Measurements from ENCODE around the gene DOC2B.

Gene DOC2B

GRCh38 chr17:151886-152859 is 29.3 kb downstream of the DOC2B start:
- no peak overlapping the region for H3K4me3 ChIP-seq
- no peak overlapping the region for H3K9ac ChIP-seq
- no peaks in the 10 kb centered on the region for H3K4me1 ChIP-seq
- H3K27me3 ChIP-seq = no peaks in the 10 kb centered on the region
- no peaks in the 10 kb centered on the region for H3K9me3 ChIP-seq (replicated peaks in 1 of 11)
- peaks cover 0 to 5% (median 0%) of the 10 kb centered on the region in 11 experiments; a peak in 1 of 22 replicates for H4K20me1 ChIP-seq
- no peak overlapping the region for H3K4me2 ChIP-seq
- TF ChIP-seq Cebpa-rat (IDR thresholded peaks at IDR 0.05) = no peak
- no peaks in the 10 kb centered on the region for H3K36me3 ChIP-seq
- H3K27ac ChIP-seq = no peak overlapping the region

- Histone ChIP-seq H3K4me3 (no peak overlapping the region), H3K4me2 (no peak overlapping the region), H3K4me1 (peaks cover 0 to 5% (median 0%) of the 10 kb centered on the region in 10 experiments; a peak in 2 of 20 replicates), H3K9ac (no peak overlapping the region), H3K9me3 (replicated peaks in 1 of 11) (no peaks in the 10 kb centered on the region), H4K20me1 (peaks cover 0 to 5% (median 0%) of the 10 kb centered on the region in 11 experiments; a peak in 1 of 22 replicates), H3K36me3 (no peaks in the 10 kb centered on the region), H3K27me3 (no peaks in the 10 kb centered on the region), H3K27ac (no peak overlapping the region)
- TF ChIP-seq Cebpa-rat (IDR thresholded peaks at IDR 0.05) = no peak
Measured at GRCh38 chr17:151004-151403, 30.4 kb downstream of the DOC2B start.

DNA sequence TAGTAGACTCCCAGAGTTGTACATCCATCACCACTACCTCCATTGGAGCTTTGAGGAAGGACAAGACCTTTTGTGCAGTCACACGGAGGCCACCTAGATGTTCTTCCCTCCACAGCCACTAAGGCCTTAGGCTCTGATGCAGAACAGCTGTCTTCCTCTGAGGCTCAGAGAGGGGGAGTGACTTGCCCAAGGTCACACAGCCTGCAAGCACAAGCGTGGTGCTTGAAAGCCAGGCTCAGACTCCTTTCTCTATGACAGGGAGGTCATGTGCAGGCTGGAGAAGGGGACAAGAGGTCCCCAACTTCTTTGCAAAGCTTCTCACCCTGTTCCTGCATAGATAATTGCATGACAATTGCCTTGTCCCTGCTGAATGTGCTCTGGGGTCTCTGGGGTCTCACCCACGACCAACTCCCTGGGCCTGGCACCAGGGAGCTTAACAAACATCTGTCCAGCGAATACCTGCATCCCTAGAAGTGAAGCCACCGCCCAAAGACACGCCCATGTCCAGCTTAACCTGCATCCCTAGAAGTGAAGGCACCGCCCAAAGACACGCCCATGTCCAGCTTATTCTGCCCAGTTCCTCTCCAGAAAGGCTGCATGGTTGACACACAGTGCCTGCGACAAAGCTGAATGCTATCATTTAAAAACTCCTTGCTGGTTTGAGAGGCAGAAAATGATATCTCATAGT is 31.4 kb downstream of the DOC2B start:
- Histone ChIP-seq H3K27ac (no peak overlapping the region), H3K36me3 (no peaks in the 10 kb centered on the region)
- no peak for TF ChIP-seq Cebpa-rat (IDR thresholded peaks at IDR 0.05)

GRCh38 chr17:149231-149630 is 32.2 kb downstream of the DOC2B start:
- H4K20me1 ChIP-seq = peaks cover 0 to 16% (median 0%) of the 10 kb centered on the region in 11 experiments; a peak in 4 of 22 replicates
- H3K4me3 ChIP-seq = no peak overlapping the region
- no peak overlapping the region for H3K27ac ChIP-seq
- no peaks in the 10 kb centered on the region for H3K36me3 ChIP-seq
- H3K27me3 ChIP-seq = no peaks in the 10 kb centered on the region
- H3K4me2 ChIP-seq = no peak overlapping the region
- peaks cover 0 to 7% (median 0%) of the 10 kb centered on the region in 10 experiments; a peak in 4 of 20 replicates for H3K4me1 ChIP-seq
- H3K9ac ChIP-seq = no peak overlapping the region
- TF ChIP-seq Cebpa-rat (IDR thresholded peaks at IDR 0.05) = no peak
- no peaks in the 10 kb centered on the region for H3K9me3 ChIP-seq (replicated peaks in 1 of 11)

More for the DNA sequence above, 31.4 kb downstream of the DOC2B start:
- peaks cover 0 to 6% (median 0%) of the 10 kb centered on the region in 10 experiments; a peak in 2 of 20 replicates for H3K4me1 ChIP-seq
- H4K20me1 ChIP-seq = peaks cover 0 to 8% (median 0%) of the 10 kb centered on the region in 11 experiments; a peak in 4 of 22 replicates
- H3K9me3 ChIP-seq (replicated peaks in 1 of 11) = no peaks in the 10 kb centered on the region
- no peak overlapping the region for H3K4me2 ChIP-seq
- H3K4me3 ChIP-seq = no peak overlapping the region
- H3K27me3 ChIP-seq = no peaks in the 10 kb centered on the region
- H3K9ac ChIP-seq = no peak overlapping the region

GRCh38 chr17:148757-149156 is 32.7 kb downstream of the DOC2B start:
- H3K4me1 ChIP-seq = peaks cover 0 to 8% (median 0%) of the 10 kb centered on the region in 10 experiments; a peak in 4 of 20 replicates
- H3K4me3 ChIP-seq = no peak overlapping the region
- no peaks in the 10 kb centered on the region for H3K9me3 ChIP-seq (replicated peaks in 1 of 11)
- no peak for TF ChIP-seq Cebpa-rat (IDR thresholded peaks at IDR 0.05)
- no peaks in the 10 kb centered on the region for H3K36me3 ChIP-seq
- H3K4me2 ChIP-seq = no peak overlapping the region
- no peak overlapping the region for H3K9ac ChIP-seq
- H3K27me3 ChIP-seq = peaks cover 0 to under 1% (median 0%) of the 10 kb centered on the region in 11 experiments; a peak in 2 of 22 replicates
- H3K27ac ChIP-seq = no peak overlapping the region
- peaks cover 0 to 16% (median 0%) of the 10 kb centered on the region in 11 experiments; a peak in 4 of 22 replicates for H4K20me1 ChIP-seq

DNA sequence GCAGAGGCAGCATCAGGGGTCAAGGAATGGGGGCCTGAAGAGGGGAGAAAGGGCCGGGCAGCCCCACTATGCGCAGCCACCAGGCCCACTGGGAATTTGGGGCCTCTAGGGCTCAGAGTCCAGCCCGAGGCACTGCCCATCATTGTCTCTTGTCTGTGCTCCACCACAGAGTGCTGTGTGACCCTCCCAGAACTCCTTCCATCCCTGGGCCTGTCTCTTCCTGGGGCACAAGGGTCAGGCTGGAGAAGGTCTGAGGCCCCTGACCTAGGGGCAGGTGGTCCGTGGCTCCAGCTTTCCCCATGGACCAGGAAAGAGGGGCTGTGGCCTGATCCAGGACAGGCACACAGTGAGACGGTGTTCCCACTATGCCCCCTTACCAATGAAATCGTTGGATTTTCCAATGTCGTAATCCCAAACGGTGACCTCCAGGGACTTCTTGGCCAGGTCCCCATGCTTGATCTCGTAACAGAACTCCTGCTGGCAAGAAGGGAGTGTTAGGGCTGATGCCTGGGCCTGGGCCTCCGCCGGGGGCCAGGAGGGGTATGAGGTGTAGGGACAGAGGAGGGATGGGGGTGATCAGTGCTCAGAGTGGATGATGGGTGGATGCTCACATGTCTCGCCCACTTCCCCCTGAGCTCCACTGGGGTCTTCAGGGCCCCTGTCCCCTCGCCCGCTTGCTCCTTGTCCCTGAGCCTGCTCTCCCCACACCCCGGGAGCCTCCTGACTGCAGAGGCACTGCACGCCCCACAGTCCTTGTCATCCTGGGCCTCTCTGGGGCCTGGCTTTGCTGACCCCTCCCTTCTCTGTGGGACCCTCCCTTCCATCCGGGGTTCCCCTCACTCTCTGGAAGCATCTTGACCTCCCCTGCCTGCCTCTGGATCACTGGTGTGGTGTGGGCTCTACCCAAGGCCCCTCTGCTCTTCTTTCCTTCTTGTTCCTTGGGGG is 33.4 kb downstream of the DOC2B start:
- Histone ChIP-seq H3K27me3 (peaks cover 0 to 7% (median 6%) of the 10 kb centered on the region in 11 experiments; a peak in 12 of 22 replicates), H4K20me1 (peaks cover 0 to 16% (median 0%) of the 10 kb centered on the region in 11 experiments; a peak in 4 of 22 replicates), H3K4me3 (no peak overlapping the region), H3K4me1 (peaks cover 0 to 8% (median 0%) of the 10 kb centered on the region in 10 experiments; a peak in 4 of 20 replicates), H3K4me2 (no peak overlapping the region), H3K9ac (no peak overlapping the region), H3K36me3 (no peaks in the 10 kb centered on the region), H3K27ac (no peak overlapping the region), H3K9me3 (replicated peaks in 1 of 11) (no peaks in the 10 kb centered on the region)
- TF ChIP-seq Cebpa-rat (IDR thresholded peaks at IDR 0.05) = no peak

GRCh38 chr17:146983-147761 is 34.3 kb downstream of the DOC2B start:
- H3K9ac ChIP-seq = no peak overlapping the region
- peaks cover 0 to 16% (median 9%) of the 10 kb centered on the region in 11 experiments; a peak in 12 of 22 replicates for H3K27me3 ChIP-seq
- peaks cover 0 to 8% (median 0%) of the 10 kb centered on the region in 10 experiments; a peak in 4 of 20 replicates for H3K4me1 ChIP-seq
- no peak for TF ChIP-seq Cebpa-rat (IDR thresholded peaks at IDR 0.05)
- H4K20me1 ChIP-seq = peaks cover 0 to 21% (median 0%) of the 10 kb centered on the region in 11 experiments; a peak in 4 of 22 replicates
- H3K4me3 ChIP-seq = no peak overlapping the region
- H3K27ac ChIP-seq = no peak overlapping the region
- H3K4me2 ChIP-seq = no peak overlapping the region
- H3K9me3 ChIP-seq (replicated peaks in 1 of 11) = no peaks in the 10 kb centered on the region
- H3K36me3 ChIP-seq = no peaks in the 10 kb centered on the region
